Measurements from ENCODE around the gene OSBPL3.
A peak's percentile ranks its signal among the peaks of the same experiment; 100 is the strongest.

The OSBPL3 gene

DNA sequence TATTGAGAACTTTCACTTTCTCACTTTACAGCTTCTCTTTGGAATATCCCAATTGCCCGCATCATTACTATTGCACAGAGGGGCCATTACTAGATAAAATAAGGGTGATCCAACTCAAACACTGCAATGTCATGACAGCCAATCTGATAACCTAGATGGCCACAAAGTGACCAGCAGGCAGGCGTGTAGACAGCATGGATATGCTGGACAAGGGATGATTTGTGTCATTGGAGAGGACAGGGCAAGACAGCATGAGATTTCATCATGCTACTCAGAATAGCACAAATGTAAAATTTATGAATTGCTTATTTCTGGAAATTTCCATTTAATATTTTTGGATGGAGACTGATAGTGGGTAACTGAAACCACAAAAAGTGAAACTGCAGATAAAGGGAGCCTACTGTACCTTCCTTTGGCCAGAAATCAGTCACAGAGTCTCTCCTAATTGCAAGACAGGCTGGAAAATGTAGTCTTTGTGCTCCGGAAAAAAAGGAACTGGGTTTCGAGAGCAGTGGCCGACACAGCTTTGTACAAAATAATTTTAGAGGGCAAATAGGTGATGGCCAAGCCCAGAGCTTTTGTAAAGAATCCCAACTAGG lies 216.6 kb downstream of the OSBPL3 start:
- DNase-seq (ENCODE audit: low read depth in 2 of 2): no peak

DNA sequence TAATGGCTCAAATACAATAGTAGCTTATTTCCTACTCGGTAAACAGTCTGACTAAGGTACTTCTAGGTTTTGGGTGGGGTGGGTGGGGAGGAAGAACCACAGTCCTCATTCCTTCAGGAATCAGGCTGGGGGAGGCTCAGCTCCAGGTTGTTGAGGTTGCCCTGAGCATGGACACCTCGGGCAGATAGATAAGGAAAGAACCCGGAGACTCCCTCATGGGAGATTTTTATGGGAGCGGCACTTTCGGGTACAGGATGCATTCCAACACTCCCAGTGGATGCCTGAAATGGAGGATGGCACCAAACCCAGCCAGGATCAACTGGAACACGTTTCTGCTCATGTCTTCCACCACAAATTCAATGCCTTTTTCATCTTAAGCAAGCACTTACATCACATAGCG lies 217.2 kb downstream of the OSBPL3 start:
- no peak for DNase-seq (ENCODE audit: low read depth in 2 of 2)

DNA sequence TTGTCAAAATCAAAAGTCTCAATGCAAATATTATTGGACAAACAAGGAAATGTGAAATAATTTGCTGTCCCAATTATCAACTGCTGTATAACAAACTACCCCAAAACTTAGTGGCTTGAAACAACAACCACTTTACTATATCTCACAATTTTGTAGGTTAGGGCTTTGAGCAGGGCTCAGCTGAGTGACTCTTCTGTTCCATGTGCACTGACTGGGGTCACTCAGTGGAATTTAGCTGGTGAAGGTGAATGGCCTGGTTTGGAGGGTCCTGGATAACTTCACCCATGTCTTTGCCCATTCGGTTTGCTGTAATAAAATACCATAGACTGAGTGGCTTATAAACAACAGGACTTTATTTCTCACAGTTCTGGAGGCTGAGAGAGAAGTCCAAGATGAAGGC lies 219.0 kb downstream of the OSBPL3 start:
- no peak for DNase-seq (ENCODE audit: low read depth in 2 of 2)

DNA sequence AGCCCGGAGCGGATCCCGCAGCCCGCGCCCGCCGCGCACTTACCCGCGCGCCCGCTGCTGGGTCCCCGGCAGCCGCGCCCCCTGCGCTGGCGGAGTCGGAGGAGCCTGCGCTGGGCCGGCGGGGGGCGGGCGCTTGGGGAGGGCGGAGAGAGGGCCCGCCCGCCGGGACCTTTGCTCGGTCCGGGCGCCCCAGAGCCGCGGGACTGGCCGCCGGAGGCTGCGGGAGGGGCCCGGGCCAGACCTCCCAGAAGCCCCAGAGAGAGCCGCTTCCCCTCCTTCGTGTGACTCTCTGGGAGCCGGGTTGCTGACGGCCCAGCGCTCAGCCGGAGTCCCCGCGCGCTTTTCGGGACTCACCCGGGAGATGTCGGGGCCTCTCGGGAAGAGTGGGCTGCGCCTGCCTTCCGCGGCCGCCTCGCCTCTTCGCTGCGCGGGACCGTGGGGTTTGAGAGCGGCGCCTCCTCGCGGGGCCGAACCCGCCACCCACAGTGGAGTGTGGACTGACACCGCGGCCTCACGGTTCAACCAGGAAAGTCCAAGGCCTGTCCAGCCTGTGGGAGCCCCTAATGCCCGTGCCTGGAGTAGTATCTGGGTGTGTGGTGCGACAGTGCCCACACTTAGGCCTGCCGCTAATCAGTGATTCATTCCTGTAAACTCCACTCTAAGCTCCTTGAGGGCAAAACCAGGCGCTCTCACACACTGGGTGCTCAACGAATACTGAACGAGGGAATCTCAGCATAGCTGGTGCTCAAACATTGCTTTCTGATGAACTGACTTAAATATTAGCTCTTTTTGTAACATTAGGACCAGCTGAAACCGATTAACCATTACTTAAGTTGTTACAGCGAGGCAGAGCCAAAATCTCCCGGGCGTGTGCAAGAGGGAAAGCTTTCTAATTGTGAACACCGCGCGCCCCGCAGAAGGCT lies 222.4 kb downstream of the OSBPL3 start, which contains the start of gene GSDME:
TSS of gene GSDME (minus strand) at position 112 of the 923 bp plus-strand sequence. CDS start 7,690 bp downstream, outside the sequence.
- DNase-seq (ENCODE audit: low read depth in 2 of 2): peak in 1 of 2 donors; percentile 19

DNA sequence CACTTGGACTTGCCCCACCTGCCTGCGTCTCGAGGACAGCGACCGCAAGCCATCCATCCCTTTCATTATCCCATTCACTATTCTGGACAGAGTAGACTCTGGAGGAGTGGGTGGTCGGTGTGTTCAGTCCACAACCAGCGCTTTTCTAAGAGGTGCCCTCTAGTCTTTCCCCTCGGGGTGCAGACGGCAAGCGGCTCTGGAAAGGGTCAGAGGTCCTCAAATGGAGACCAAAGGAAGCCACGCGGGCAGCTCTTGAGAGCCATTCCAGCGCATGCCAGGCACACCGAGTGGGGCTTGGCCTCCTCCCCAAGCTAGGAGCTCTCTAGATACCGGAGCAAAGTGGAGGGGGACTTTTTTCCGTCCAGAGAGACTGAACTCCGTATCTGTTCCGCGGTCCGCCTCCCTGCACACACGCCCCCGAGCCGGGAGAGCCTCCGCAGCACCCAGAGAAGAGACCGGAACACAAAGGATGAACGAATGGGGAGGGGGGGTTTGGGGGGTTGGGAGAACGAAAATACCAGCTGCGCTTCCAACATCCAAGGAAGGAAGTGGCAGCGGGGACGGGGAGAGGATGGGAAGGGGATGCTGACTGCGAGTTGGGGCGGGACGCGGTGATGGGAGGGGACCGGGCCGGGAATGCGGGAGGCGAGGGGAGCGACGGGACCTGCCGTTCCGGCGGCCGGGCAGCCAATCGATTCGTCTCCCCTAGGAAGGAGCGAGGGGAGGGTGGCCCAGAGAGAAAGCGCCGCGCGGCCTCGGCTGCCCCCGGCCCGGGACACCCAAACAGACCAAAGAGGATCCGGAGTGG lies 223.2 kb downstream of the OSBPL3 start:
- DNase-seq (ENCODE audit: low read depth in 2 of 2): peak in 1 of 2 donors; percentile 16

DNA sequence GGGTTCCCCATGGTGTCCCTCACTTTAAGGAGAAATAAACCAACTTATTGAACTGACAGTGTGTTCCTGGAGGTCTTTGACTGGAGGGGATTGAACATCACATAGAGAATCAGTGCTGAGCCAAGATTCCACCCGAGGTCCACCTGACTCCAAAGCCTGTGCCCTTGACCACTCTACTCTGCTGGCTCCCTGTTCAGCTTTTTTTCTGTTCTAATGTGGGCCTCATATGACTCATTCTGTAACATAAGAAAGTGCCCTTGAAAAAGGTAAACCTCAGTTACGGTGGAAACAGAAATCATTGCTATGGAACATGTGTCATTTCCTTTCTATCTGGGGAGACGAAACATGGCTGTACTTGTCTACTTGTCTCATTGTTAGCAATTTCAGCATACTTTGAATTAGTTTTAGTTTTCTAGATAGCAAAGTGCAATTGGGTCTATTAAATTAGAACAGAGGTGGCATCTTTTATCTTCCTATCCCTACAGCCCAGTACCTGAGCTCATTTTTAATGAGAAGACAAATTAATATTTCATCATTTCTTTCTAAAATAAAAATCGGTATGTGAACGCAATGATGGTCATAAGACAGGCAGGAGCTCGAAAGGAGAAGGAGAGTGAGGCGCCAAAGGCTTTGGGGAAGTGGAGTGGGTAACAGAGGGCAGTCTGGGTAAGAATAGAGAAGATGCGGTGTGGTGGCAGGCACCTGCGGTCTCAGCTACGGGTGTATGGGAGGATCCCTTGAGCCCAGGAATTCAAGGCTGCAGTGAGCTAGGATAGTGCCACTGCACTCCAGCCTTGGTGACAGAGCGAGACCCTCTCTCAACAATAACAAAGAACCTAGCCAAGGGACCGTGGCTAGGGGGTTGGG lies 224.2 kb downstream of the OSBPL3 start:
- DNase-seq (ENCODE audit: low read depth in 2 of 2): no peak

DNA sequence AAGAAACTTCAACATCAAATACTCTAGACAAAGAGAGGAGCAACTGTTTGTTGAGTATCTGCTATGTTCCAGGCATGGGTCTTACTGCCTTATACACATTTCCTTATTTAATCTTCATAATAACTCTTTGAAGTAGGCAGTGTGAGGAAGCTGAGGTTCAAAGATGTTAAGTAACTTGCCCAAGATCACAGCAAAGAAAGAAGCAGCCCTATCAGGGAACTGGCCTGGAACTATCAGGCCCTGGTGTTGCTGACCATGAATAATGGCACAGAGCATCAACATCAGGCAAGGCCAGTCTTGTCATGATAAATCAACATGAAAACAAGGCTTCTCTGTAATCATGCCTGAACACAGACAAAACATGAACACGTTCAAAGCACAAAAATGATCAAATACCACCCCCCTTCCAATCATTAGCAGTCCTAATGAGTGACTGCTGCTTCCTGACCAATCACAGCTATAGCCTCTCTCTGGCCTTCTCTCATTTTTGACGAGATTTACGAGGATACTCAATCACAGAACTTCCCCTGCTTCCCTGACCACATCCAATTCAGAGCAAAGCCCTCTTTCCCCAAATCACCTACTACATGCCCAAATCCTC lies 225.0 kb downstream of the OSBPL3 start:
- DNase-seq (ENCODE audit: low read depth in 2 of 2): no peak

DNA sequence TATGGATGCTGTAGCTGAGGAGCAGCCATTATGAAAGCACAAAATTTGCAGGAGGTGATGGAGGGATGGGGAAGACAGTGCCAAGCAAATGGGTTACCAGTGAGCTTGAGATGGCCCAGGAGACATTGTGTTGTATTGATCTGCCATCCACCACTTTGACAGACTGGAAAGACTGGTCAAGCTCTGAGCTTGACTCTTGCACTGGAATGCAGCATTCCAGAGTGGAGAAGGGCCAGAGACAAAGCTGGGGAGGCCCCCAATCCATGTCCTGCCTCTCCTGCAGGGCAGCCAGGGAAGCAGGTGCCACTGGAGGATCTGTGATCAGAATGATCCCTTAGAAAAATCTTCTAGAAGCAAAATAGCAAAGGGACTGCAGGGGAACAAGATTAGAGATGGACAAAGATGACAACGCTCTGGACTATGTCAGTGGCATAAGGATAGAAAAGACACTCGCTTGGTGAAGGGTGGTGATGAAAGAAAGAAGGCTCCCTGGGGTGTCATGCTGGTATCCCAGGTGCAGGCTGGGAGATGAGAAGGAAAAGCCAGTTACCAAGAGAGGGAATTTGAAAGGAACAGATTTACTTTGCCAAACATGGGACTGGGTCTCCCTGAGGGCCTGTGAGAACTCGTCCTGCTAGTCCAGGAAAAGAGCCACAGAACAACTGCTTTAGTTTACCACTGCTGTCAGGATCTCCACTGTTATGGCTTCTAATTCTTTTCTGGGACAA lies 227.7 kb downstream of the OSBPL3 start:
- DNase-seq (ENCODE audit: low read depth in 2 of 2): no peak

DNA sequence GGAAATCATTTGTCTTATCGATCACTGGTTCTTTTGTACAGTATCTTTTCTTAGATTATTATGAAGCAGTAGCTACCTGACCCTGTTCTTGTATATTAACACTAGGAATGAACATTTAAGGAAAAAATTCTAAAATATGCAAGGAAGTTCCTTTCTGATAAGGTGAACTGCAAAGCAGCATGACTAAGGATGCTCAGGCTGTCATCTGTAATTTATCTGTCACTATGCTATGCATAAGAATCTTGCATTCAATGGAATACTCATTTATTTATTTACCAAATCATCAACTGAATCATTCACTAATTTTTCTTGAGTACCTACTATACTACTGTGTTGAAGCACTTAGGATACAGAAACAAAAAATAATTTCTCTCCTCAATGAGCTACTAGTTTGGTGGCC lies 228.5 kb downstream of the OSBPL3 start:
- DNase-seq (ENCODE audit: low read depth in 2 of 2): no peak

DNA sequence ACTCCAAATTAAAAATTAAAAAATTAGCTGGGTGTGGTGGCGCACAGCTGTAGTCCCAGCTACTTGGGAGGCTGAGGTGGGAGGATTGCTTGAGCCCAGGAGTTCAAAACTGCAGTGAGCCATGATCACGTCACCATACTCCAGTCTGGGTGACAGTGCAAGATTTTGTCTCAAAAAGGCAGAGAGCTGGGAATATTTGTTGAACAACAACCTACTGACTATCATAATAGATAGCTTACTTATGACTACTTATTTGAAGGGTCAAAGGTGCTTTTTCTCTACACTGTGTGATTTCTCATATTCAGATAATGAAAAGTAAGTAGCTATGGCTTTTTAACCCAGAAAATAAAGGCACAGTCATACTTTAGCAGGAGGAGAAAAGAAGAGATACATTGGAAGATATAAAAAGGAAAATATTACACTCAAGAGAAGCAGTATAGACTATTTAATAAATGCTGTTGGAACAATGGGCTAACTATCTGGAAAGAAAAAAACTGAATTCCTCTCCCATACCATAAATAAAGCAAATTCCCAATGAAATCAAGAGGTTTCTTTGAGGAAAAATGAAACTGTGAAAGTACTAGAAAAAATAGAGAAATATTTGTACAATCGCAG lies 229.4 kb downstream of the OSBPL3 start:
- no peak for DNase-seq (ENCODE audit: low read depth in 2 of 2)

DNA sequence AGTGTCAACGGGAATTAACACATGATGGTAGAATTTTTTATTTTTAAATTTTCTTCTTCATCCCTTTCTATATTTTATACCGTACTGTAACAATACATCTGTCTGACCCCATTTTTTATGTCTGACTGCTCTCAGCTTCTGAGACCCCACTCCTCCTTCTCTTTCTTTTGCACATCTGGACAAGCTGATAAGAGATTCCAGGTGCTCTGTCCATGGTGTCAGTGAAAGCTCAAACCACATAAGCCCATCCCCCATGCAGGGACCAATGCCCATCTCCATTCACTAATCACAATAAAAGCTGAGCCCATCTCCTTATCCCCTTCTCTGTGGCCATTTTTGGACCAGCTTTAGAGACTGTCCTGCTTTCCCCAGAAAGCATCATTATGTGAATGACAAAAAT lies 231.5 kb downstream of the OSBPL3 start:
- DNase-seq (ENCODE audit: low read depth in 2 of 2): no peak

All from stimulated activated CD4-positive, alpha-beta T cell treated with anti-CD3 and anti-CD28 coated beads, Interleukin-4, amount 100 ng/mL, for 48 hours (primary cell).